ENCODE measurements around the gene DENND4B.
A peak's percentile ranks its signal among the peaks of the same experiment; 100 is the strongest.

DENND4B gene

GRCh38 chr1:153978274-153978909 lies 31.9 kb upstream of the DENND4B start:
- no peak for TF ChIP-seq CTCF (IDR thresholded peaks at IDR 0.05; ENCODE audit: control insufficient read depth, extremely low read depth, insufficient read depth)
- no peak for DNase-seq (ENCODE audit: low read depth)
- H3K4me3 ChIP-seq (ENCODE audit: low read depth, low read length), result peak overlapping the region; percentile 83

GRCh38 chr1:153977250-153978240 lies 31.0 kb upstream of the DENND4B start, which contains the start of gene JTB:
JTB (minus strand) TSS chr1:153977674; CDS start chr1:153977252, 422 bp downstream.
- DNase-seq (ENCODE audit: low read depth), result peak; percentile 48
- no peak for TF ChIP-seq CTCF (IDR thresholded peaks at IDR 0.05; ENCODE audit: control insufficient read depth, extremely low read depth, insufficient read depth)
- peak within 1 kb of the TSS; percentile 83 for H3K4me3 ChIP-seq (ENCODE audit: low read depth, low read length)

GRCh38 chr1:153976819-153977249 lies 30.3 kb upstream of the DENND4B start:
- TF ChIP-seq CTCF (IDR thresholded peaks at IDR 0.05; ENCODE audit: control insufficient read depth, extremely low read depth, insufficient read depth), result no peak
- peak overlapping the region; percentile 83 for H3K4me3 ChIP-seq (ENCODE audit: low read depth, low read length)
- no peak for DNase-seq (ENCODE audit: low read depth)

GRCh38 chr1:153973525-153973924 lies 27.0 kb upstream of the DENND4B start:
- no peak for DNase-seq (ENCODE audit: low read depth)
- TF ChIP-seq CTCF (IDR thresholded peaks at IDR 0.05; ENCODE audit: control insufficient read depth, extremely low read depth, insufficient read depth), result no peak
- no peak overlapping the region for H3K4me3 ChIP-seq (ENCODE audit: low read depth, low read length)

GRCh38 chr1:153973071-153973470 lies 26.6 kb upstream of the DENND4B start:
- H3K4me3 ChIP-seq (ENCODE audit: low read depth, low read length), result no peak overlapping the region
- no peak for TF ChIP-seq CTCF (IDR thresholded peaks at IDR 0.05; ENCODE audit: control insufficient read depth, extremely low read depth, insufficient read depth)
- no peak for DNase-seq (ENCODE audit: low read depth)

- no peak for TF ChIP-seq CTCF (IDR thresholded peaks at IDR 0.05; ENCODE audit: control insufficient read depth, extremely low read depth, insufficient read depth)
- no peak overlapping the region for H3K4me3 ChIP-seq (ENCODE audit: low read depth, low read length)
- no peak for DNase-seq (ENCODE audit: low read depth)
Observed at GRCh38 chr1:153970346-153970745, 23.8 kb upstream of the DENND4B start.

Measured in LNCaP clone FGC (cell line).